SK-N-SH treated with all-trans-retinoic acid at 6 μM for 48 hours (cell line): ENCODE results near the gene PICK1.

Experiments
- ATAC-seq: fragments of 200-7000 bp; cut with Tn5 transposase; 3 replicates; pipeline ENCODE4 v1.9.1; 2020; ENCODE audit warnings: mild to moderate bottlenecking, moderate library complexity
- ARNTL ChIP-seq: fragments of 450-650 bp; formaldehyde crosslinking; IDR thresholded peaks from 2 replicates; pipeline ENCODE4 v1.5.0; 2020; ENCODE audit warnings: low read depth, mild to moderate bottlenecking, moderate library complexity, borderline replicate concordance
- BACH2 ChIP-seq: fragments of 250-450 bp; sonication (Bioruptor Pico); IDR thresholded peaks from 2 replicates; pipeline ENCODE4 v1.9.0; 2021; ENCODE audit warnings: mild to moderate bottlenecking, borderline replicate concordance
- CSDC2 ChIP-seq: fragments of 250-450 bp; sonication (Bioruptor Pico); IDR thresholded peaks from 2 replicates; pipeline ENCODE4 v1.5.0; 2020; ENCODE audit warnings: mild to moderate bottlenecking, moderate library complexity
- ESRRG ChIP-seq: fragments of 250-450 bp; sonication (Bioruptor Pico); IDR thresholded peaks from 2 replicates; pipeline ENCODE4 v1.6.1; 2021; ENCODE audit warnings: mild to moderate bottlenecking
- GLIS3 ChIP-seq: fragments of 250-450 bp; sonication (Bioruptor Pico); IDR thresholded peaks from 2 replicates; pipeline ENCODE4 v1.5.0; 2020; ENCODE audit warnings: mild to moderate bottlenecking, moderate library complexity
- ISL1 ChIP-seq: fragments of 250-450 bp; sonication (Bioruptor Pico); IDR thresholded peaks from 2 replicates; pipeline ENCODE4 v2.1.2; 2022; ENCODE audit warnings: mild to moderate bottlenecking, moderate library complexity
- OSR1 ChIP-seq: fragments of 250-450 bp; sonication (Bioruptor Pico); IDR thresholded peaks from 2 replicates; pipeline ENCODE4 v1.8.0; 2022; ENCODE audit warnings: moderate library complexity, mild to moderate bottlenecking, inconsistent platforms
- RARB ChIP-seq: fragments of 250-450 bp; sonication (Bioruptor Pico); IDR thresholded peaks from 2 replicates; pipeline ENCODE4 v1.8.0; 2021; ENCODE audit warnings: mild to moderate bottlenecking, moderate library complexity
- SNAI2 ChIP-seq: fragments of 250-450 bp; sonication (Bioruptor Pico); IDR thresholded peaks from 2 replicates; pipeline ENCODE4 v1.5.0; 2020; ENCODE audit warnings: mild to moderate bottlenecking, moderate library complexity
- TCF4 ChIP-seq: fragments of 250-450 bp; sonication (Bioruptor Pico); IDR thresholded peaks from 2 replicates; pipeline ENCODE4 v1.8.0; 2021; ENCODE audit warnings: mild to moderate bottlenecking, moderate library complexity, borderline replicate concordance
- TOX ChIP-seq: fragments of 250-450 bp; sonication (Bioruptor Pico); IDR thresholded peaks from 2 replicates; pipeline ENCODE4 v1.8.0; 2021; ENCODE audit warnings: mild to moderate bottlenecking, moderate library complexity, borderline replicate concordance
- ZFP3 ChIP-seq: fragments of 250-450 bp; sonication (Bioruptor Pico); IDR thresholded peaks from 2 replicates; pipeline ENCODE4 v1.5.0; 2020; ENCODE audit warnings: mild to moderate bottlenecking, moderate library complexity
- ZFP30 ChIP-seq: fragments of 450-650 bp; formaldehyde crosslinking; IDR thresholded peaks from 2 replicates; pipeline ENCODE4 v1.5.0; 2022; ENCODE audit warnings: mild to moderate bottlenecking, moderate library complexity
- ZNF565 ChIP-seq: fragments of 450-650 bp; formaldehyde crosslinking; conservative IDR thresholded peaks from 2 replicates; pipeline ENCODE4 v1.5.0; 2020; ENCODE audit warnings: low read depth, mild to moderate bottlenecking, moderate library complexity
- ZNF70 ChIP-seq: fragments of 450-650 bp; formaldehyde crosslinking; IDR thresholded peaks from 2 replicates; pipeline ENCODE4 v1.5.0; 2020; ENCODE audit warnings: mild to moderate bottlenecking, moderate library complexity
- ZNF8 ChIP-seq: fragments of 450-650 bp; formaldehyde crosslinking; IDR thresholded peaks from 2 replicates; pipeline ENCODE4 v1.5.0; 2020; ENCODE audit warnings: mild to moderate bottlenecking, moderate library complexity
- TF ChIP-seq, protein P1 (sequence below): fragments of 250-450 bp; sonication (Bioruptor Pico); IDR thresholded peaks from 2 replicates; pipeline ENCODE4 v1.8.0; 2020; ENCODE audit warnings: mild to moderate bottlenecking, moderate library complexity, borderline replicate concordance
- TF ChIP-seq, protein P2 (sequence below): fragments of 250-450 bp; sonication (Bioruptor Pico); IDR thresholded peaks from 2 replicates; pipeline ENCODE4 v1.5.0; 2020; ENCODE audit warnings: mild to moderate bottlenecking, moderate library complexity
- TF ChIP-seq, protein P3 (sequence below): fragments of 250-450 bp; sonication (Bioruptor Pico); IDR thresholded peaks from 2 replicates; pipeline ENCODE4 v1.5.1; 2020; ENCODE audit warnings: low read depth, mild to moderate bottlenecking, moderate library complexity
- TF ChIP-seq, protein P4 (sequence below): fragments of 250-450 bp; sonication (Bioruptor Pico); IDR thresholded peaks from 2 replicates; pipeline ENCODE4 v1.8.0; 2021; ENCODE audit warnings: low read depth, mild to moderate bottlenecking, moderate library complexity, borderline replicate concordance
- TF ChIP-seq, protein P5 (sequence below): fragments of 250-450 bp; sonication (Bioruptor Pico); IDR thresholded peaks from 2 replicates; pipeline ENCODE4 v1.5.1; 2021; ENCODE audit warnings: mild to moderate bottlenecking, moderate library complexity

The PICK1 gene

DNA sequence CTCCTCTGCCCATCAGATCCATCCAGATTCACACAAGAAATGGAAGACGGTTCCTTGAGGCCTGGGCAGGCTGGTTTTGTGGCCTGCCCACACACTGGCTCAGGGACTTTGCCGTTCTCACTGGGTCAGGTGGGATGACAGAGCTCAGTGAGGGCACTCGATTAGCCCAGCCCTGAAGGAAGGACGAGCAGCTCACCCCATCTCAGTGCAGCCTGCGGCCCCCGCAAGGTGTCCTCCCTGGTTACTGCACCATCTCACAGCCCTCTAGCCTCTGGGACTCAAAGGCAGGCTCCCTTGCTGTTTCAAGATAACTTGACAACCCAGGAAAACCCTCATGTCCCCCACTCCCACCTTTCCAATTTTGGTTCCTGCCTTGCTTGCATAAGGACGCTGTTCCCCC, 22.6 kb downstream of the PICK1 start:
- ATAC-seq, result no peak
- TF ChIP-seq GLIS3 (no peak), OSR1 (CRISPR knock-in tag) (no peak), ZNF565 (CRISPR knock-in tag) (no peak), ZFP30 (CRISPR knock-in tag) (no peak), TOX (CRISPR knock-in tag) (no peak), ZFP3 (CRISPR knock-in tag) (no peak), RARB (CRISPR knock-in tag) (no peak), ISL1 (CRISPR knock-in tag) (no peak), ZNF8 (CRISPR knock-in tag) (no peak), ARNTL (CRISPR knock-in tag) (no peak), SNAI2 (CRISPR knock-in tag) (no peak), BACH2 (CRISPR knock-in tag) (no peak), CSDC2 (CRISPR knock-in tag) (no peak), TCF4 (CRISPR knock-in tag) (no peak), ZNF70 (CRISPR knock-in tag) (no peak)
- TF ChIP-seq, protein P1, sequence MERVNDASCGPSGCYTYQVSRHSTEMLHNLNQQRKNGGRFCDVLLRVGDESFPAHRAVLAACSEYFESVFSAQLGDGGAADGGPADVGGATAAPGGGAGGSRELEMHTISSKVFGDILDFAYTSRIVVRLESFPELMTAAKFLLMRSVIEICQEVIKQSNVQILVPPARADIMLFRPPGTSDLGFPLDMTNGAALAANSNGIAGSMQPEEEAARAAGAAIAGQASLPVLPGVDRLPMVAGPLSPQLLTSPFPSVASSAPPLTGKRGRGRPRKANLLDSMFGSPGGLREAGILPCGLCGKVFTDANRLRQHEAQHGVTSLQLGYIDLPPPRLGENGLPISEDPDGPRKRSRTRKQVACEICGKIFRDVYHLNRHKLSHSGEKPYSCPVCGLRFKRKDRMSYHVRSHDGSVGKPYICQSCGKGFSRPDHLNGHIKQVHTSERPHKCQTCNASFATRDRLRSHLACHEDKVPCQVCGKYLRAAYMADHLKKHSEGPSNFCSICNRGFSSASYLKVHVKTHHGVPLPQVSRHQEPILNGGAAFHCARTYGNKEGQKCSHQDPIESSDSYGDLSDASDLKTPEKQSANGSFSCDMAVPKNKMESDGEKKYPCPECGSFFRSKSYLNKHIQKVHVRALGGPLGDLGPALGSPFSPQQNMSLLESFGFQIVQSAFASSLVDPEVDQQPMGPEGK (CRISPR knock-in tag), result no peak
- TF ChIP-seq, protein P2, sequence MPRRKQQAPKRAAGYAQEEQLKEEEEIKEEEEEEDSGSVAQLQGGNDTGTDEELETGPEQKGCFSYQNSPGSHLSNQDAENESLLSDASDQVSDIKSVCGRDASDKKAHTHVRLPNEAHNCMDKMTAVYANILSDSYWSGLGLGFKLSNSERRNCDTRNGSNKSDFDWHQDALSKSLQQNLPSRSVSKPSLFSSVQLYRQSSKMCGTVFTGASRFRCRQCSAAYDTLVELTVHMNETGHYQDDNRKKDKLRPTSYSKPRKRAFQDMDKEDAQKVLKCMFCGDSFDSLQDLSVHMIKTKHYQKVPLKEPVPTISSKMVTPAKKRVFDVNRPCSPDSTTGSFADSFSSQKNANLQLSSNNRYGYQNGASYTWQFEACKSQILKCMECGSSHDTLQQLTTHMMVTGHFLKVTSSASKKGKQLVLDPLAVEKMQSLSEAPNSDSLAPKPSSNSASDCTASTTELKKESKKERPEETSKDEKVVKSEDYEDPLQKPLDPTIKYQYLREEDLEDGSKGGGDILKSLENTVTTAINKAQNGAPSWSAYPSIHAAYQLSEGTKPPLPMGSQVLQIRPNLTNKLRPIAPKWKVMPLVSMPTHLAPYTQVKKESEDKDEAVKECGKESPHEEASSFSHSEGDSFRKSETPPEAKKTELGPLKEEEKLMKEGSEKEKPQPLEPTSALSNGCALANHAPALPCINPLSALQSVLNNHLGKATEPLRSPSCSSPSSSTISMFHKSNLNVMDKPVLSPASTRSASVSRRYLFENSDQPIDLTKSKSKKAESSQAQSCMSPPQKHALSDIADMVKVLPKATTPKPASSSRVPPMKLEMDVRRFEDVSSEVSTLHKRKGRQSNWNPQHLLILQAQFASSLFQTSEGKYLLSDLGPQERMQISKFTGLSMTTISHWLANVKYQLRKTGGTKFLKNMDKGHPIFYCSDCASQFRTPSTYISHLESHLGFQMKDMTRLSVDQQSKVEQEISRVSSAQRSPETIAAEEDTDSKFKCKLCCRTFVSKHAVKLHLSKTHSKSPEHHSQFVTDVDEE (CRISPR knock-in tag), result no peak
- TF ChIP-seq, protein P3, sequence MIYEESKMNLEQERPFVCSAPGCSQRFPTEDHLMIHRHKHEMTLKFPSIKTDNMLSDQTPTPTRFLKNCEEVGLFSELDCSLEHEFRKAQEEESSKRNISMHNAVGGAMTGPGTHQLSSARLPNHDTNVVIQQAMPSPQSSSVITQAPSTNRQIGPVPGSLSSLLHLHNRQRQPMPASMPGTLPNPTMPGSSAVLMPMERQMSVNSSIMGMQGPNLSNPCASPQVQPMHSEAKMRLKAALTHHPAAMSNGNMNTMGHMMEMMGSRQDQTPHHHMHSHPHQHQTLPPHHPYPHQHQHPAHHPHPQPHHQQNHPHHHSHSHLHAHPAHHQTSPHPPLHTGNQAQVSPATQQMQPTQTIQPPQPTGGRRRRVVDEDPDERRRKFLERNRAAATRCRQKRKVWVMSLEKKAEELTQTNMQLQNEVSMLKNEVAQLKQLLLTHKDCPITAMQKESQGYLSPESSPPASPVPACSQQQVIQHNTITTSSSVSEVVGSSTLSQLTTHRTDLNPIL (CRISPR knock-in tag), result no peak
- TF ChIP-seq, protein P4, sequence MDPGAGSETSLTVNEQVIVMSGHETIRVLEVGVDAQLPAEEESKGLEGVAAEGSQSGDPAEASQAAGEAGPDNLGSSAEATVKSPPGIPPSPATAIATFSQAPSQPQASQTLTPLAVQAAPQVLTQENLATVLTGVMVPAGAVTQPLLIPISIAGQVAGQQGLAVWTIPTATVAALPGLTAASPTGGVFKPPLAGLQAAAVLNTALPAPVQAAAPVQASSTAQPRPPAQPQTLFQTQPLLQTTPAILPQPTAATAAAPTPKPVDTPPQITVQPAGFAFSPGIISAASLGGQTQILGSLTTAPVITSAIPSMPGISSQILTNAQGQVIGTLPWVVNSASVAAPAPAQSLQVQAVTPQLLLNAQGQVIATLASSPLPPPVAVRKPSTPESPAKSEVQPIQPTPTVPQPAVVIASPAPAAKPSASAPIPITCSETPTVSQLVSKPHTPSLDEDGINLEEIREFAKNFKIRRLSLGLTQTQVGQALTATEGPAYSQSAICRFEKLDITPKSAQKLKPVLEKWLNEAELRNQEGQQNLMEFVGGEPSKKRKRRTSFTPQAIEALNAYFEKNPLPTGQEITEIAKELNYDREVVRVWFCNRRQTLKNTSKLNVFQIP (CRISPR knock-in tag), result no peak
- TF ChIP-seq, protein P5, sequence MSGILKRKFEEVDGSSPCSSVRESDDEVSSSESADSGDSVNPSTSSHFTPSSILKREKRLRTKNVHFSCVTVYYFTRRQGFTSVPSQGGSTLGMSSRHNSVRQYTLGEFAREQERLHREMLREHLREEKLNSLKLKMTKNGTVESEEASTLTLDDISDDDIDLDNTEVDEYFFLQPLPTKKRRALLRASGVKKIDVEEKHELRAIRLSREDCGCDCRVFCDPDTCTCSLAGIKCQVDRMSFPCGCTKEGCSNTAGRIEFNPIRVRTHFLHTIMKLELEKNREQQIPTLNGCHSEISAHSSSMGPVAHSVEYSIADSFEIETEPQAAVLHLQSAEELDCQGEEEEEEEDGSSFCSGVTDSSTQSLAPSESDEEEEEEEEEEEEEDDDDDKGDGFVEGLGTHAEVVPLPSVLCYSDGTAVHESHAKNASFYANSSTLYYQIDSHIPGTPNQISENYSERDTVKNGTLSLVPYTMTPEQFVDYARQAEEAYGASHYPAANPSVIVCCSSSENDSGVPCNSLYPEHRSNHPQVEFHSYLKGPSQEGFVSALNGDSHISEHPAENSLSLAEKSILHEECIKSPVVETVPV (CRISPR knock-in tag), result no peak

DNA sequence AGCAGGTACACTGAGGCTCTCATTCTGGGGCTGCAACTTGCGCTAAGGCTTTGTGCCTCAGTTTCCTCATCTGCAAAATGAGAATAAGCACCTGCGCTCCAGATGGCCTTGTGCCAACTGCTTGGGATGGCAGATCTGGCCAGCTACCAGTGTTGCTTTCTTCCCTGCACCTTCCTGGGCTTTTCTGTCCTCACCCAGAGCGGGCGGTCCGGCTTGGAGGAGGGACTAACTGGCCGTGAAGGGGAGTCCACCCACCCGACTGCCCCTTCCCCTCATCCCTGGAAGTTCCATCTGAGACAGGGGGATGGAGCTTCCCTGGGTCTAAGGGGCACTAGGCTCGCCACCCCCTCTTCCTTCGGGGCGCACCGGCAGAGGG, 23.3 kb downstream of the PICK1 start:
- ATAC-seq, result no peak
- TF ChIP-seq, protein P5 (CRISPR knock-in tag), result no peak
- TF ChIP-seq, protein P3 (CRISPR knock-in tag), result no peak
- TF ChIP-seq ESRRG (CRISPR knock-in tag) (no peak), ZNF70 (CRISPR knock-in tag) (no peak), ZFP3 (CRISPR knock-in tag) (no peak), ISL1 (CRISPR knock-in tag) (no peak), RARB (CRISPR knock-in tag) (no peak), ARNTL (CRISPR knock-in tag) (no peak), GLIS3 (no peak), TCF4 (CRISPR knock-in tag) (no peak), BACH2 (CRISPR knock-in tag) (no peak), CSDC2 (CRISPR knock-in tag) (no peak), SNAI2 (CRISPR knock-in tag) (no peak), ZFP30 (CRISPR knock-in tag) (no peak), ZNF8 (CRISPR knock-in tag) (no peak)
- TF ChIP-seq, protein P4 (CRISPR knock-in tag), result no peak
- TF ChIP-seq, protein P1 (CRISPR knock-in tag), result no peak
